ENCODE measurements around the gene NHLRC3. TPM values are rescaled to one million over a fixed set of nuclear protein-coding genes. Genes with fewer than 3 reads are reported as not detected.
A peak's percentile ranks its signal among the peaks of the same experiment; 100 is the strongest.

NHLRC3 gene
- polyA plus RNA-seq, 2 of the 4 experiments (the other 2 are of a cell fraction): 8.2 to 13.7 TPM

- 48% methylated on average over 1 of the region's 1 CpG for WGBS (ENCODE audit: missing lambda C conversion rate)
Observed at GRCh38 chr13:39016087-39016486, 22.2 kb upstream of the NHLRC3 start.

GRCh38 chr13:39016787-39017186 lies 21.5 kb upstream of the NHLRC3 start:
- ChIA-PET CTCF (interaction anchor here (0.6 to 1.4 kb wide), 3 partner anchors 44 to 150 kb away, joined by 3 to 4 read pairs (median 3); no protein-coding TSS in a partner anchor), POLR2A (no interaction called here)
- no peak overlapping the region for H3K4me2 ChIP-seq
- no peak overlapping the region for H3K27ac ChIP-seq
- DNase-seq (ENCODE audit: low read depth in 1 of 2, low spot score in 1 of 2): peak; percentile 16 to 29
- H3K4me1 ChIP-seq: no peaks in the 10 kb centered on the region
- no peak overlapping the region for H3K4me3 ChIP-seq
- peak; percentile 43 for FAIRE-seq
- WGBS (ENCODE audit: missing lambda C conversion rate): 3% methylated on average over 2 of the region's 2 CpGs
- peak; percentile 73 to 82; a peak in 5 of 6 replicates for ATAC-seq
- H3K9me3 ChIP-seq: no peaks in the 10 kb centered on the region
- TF ChIP-seq HOXB13 (CRISPR knock-in tag; IDR thresholded peaks at IDR 0.05; ENCODE audit: low read depth) (no peak), CHD2 (IDR thresholded peaks at IDR 0.05; ENCODE audit: low read length, partially characterized antibody) (no peak), ESRRA (IDR thresholded peaks at IDR 0.05; ENCODE audit: borderline replicate concordance, low read length) (no peak), ZSCAN20 (CRISPR knock-in tag; IDR thresholded peaks at IDR 0.05) (no peak), RNF2 (IDR thresholded peaks at IDR 0.05; ENCODE audit: borderline replicate concordance, low read depth) (no peak), RFX5 (IDR thresholded peaks at IDR 0.05) (no peak), HDAC2 (IDR thresholded peaks at IDR 0.05) (no peak), KDM5A (IDR thresholded peaks at IDR 0.05) (no peak), EHF (CRISPR knock-in tag; IDR thresholded peaks at IDR 0.05) (no peak), SMC3 (IDR thresholded peaks at IDR 0.05) (peak; percentile 17; the same call in 1 of the 3 replicates), BHLHE40 (IDR thresholded peaks at IDR 0.05; ENCODE audit: low read depth, low read length) (no peak), RAD21 (conservative IDR thresholded peaks at IDR 0.05 in 1 of 2, IDR thresholded peaks at IDR 0.05 in 1 of 2) (peak; percentile 29 to 37; a peak in 3 of 5 replicates), HEYL (CRISPR knock-in tag; IDR thresholded peaks at IDR 0.05) (no peak), FOSL2 (IDR thresholded peaks at IDR 0.05) (no peak), FOSL2 (CRISPR knock-in tag; IDR thresholded peaks at IDR 0.05) (no peak), HOXA7 (CRISPR knock-in tag; IDR thresholded peaks at IDR 0.05) (no peak)
- TF ChIP-seq, protein P1, sequence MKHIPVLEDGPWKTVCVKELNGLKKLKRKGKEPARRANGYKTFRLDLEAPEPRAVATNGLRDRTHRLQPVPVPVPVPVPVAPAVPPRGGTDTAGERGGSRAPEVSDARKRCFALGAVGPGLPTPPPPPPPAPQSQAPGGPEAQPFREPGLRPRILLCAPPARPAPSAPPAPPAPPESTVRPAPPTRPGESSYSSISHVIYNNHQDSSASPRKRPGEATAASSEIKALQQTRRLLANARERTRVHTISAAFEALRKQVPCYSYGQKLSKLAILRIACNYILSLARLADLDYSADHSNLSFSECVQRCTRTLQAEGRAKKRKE (CRISPR knock-in tag; IDR thresholded peaks at IDR 0.05; ENCODE audit: low read depth): no peak
- TF ChIP-seq, protein P2, sequence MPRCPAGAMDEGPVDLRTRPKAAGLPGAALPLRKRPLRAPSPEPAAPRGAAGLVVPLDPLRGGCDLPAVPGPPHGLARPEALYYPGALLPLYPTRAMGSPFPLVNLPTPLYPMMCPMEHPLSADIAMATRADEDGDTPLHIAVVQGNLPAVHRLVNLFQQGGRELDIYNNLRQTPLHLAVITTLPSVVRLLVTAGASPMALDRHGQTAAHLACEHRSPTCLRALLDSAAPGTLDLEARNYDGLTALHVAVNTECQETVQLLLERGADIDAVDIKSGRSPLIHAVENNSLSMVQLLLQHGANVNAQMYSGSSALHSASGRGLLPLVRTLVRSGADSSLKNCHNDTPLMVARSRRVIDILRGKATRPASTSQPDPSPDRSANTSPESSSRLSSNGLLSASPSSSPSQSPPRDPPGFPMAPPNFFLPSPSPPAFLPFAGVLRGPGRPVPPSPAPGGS (IDR thresholded peaks at IDR 0.05): no peak
- TF ChIP-seq, protein P3, sequence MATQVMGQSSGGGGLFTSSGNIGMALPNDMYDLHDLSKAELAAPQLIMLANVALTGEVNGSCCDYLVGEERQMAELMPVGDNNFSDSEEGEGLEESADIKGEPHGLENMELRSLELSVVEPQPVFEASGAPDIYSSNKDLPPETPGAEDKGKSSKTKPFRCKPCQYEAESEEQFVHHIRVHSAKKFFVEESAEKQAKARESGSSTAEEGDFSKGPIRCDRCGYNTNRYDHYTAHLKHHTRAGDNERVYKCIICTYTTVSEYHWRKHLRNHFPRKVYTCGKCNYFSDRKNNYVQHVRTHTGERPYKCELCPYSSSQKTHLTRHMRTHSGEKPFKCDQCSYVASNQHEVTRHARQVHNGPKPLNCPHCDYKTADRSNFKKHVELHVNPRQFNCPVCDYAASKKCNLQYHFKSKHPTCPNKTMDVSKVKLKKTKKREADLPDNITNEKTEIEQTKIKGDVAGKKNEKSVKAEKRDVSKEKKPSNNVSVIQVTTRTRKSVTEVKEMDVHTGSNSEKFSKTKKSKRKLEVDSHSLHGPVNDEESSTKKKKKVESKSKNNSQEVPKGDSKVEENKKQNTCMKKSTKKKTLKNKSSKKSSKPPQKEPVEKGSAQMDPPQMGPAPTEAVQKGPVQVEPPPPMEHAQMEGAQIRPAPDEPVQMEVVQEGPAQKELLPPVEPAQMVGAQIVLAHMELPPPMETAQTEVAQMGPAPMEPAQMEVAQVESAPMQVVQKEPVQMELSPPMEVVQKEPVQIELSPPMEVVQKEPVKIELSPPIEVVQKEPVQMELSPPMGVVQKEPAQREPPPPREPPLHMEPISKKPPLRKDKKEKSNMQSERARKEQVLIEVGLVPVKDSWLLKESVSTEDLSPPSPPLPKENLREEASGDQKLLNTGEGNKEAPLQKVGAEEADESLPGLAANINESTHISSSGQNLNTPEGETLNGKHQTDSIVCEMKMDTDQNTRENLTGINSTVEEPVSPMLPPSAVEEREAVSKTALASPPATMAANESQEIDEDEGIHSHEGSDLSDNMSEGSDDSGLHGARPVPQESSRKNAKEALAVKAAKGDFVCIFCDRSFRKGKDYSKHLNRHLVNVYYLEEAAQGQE (IDR thresholded peaks at IDR 0.05): no peak
- TF ChIP-seq, protein P4, sequence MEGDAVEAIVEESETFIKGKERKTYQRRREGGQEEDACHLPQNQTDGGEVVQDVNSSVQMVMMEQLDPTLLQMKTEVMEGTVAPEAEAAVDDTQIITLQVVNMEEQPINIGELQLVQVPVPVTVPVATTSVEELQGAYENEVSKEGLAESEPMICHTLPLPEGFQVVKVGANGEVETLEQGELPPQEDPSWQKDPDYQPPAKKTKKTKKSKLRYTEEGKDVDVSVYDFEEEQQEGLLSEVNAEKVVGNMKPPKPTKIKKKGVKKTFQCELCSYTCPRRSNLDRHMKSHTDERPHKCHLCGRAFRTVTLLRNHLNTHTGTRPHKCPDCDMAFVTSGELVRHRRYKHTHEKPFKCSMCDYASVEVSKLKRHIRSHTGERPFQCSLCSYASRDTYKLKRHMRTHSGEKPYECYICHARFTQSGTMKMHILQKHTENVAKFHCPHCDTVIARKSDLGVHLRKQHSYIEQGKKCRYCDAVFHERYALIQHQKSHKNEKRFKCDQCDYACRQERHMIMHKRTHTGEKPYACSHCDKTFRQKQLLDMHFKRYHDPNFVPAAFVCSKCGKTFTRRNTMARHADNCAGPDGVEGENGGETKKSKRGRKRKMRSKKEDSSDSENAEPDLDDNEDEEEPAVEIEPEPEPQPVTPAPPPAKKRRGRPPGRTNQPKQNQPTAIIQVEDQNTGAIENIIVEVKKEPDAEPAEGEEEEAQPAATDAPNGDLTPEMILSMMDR (IDR thresholded peaks at IDR 0.05): peak; percentile 55

More at GRCh38 chr13:39016087-39016486, 22.2 kb upstream of the NHLRC3 start:
- TF ChIP-seq ZSCAN20 (CRISPR knock-in tag; IDR thresholded peaks at IDR 0.05): no peak
- TF ChIP-seq KDM5A (IDR thresholded peaks at IDR 0.05): no peak
- no peak for TF ChIP-seq POLR2AphosphoS2 (conservative IDR thresholded peaks at IDR 0.05; ENCODE audit: low read length)
- TF ChIP-seq, protein P5, sequence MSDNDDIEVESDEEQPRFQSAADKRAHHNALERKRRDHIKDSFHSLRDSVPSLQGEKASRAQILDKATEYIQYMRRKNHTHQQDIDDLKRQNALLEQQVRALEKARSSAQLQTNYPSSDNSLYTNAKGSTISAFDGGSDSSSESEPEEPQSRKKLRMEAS (IDR thresholded peaks at IDR 0.05): no peak
- no peak for TF ChIP-seq EP300 (IDR thresholded peaks at IDR 0.05)
- TF ChIP-seq, protein P1 (CRISPR knock-in tag; IDR thresholded peaks at IDR 0.05; ENCODE audit: low read depth): no peak
- no peak for TF ChIP-seq FOSL2 (IDR thresholded peaks at IDR 0.05)
- TF ChIP-seq FOSL2 (CRISPR knock-in tag; IDR thresholded peaks at IDR 0.05): no peak
- no peak for TF ChIP-seq FOSB (CRISPR knock-in tag; IDR thresholded peaks at IDR 0.05)
- TF ChIP-seq CBX8 (IDR thresholded peaks at IDR 0.05): no peak
- TF ChIP-seq TP53 (CRISPR knock-in tag; IDR thresholded peaks at IDR 0.05): no peak
- no peak for TF ChIP-seq RAD21 (conservative IDR thresholded peaks at IDR 0.05 in 1 of 2, IDR thresholded peaks at IDR 0.05 in 1 of 2)
- TF ChIP-seq SREBF2 (IDR thresholded peaks at IDR 0.05): no peak
- TF ChIP-seq, protein P2 (IDR thresholded peaks at IDR 0.05): no peak
- no peak for TF ChIP-seq ESRRA (IDR thresholded peaks at IDR 0.05; ENCODE audit: borderline replicate concordance, low read length)
- no peak for TF ChIP-seq POLR2A (IDR thresholded peaks at IDR 0.05; ENCODE audit: low read length)
- no peak for TF ChIP-seq NFE2L2 (conservative IDR thresholded peaks at IDR 0.05; ENCODE audit: low read length)
- TF ChIP-seq GATA3 (IDR thresholded peaks at IDR 0.05; ENCODE audit: borderline replicate concordance): no peak
- Histone ChIP-seq H3K9me3 (no peaks in the 10 kb centered on the region), H3K4me3 (no peak overlapping the region), H3K27ac (no peak overlapping the region), H3K4me1 (no peaks in the 10 kb centered on the region), H3K4me2 (no peak overlapping the region)
- DNase-seq (ENCODE audit: low read depth in 1 of 2, low spot score in 1 of 2) (no peak), ATAC-seq (no peak), FAIRE-seq (no peak)
- ChIA-PET POLR2A (no interaction called here), CTCF (interaction anchor here (0.5 to 1.4 kb wide), 3 partner anchors 34 to 149 kb away, joined by 3 to 4 read pairs (median 3); no protein-coding TSS in a partner anchor)

All from A549 (cell line).